ENCODE data around the gene SLC35E4. TPM values are rescaled to one million over a fixed set of nuclear protein-coding genes. Genes with fewer than 3 reads are reported as not detected.

Gene SLC35E4
- total RNA-seq, 2 experiments from 2014 or later = 5.2 to 5.9 TPM

- peaks cover 8% of the 10 kb centered on the region for H3K36me3 Mint-ChIP-seq
- H3K27me3 Mint-ChIP-seq = no peaks in the 10 kb centered on the region
- peak overlapping the region; percentile 81 for H3K4me3 Mint-ChIP-seq
- POLR2A ChIA-PET = interaction anchor here (1.0 kb wide), 1 partner anchor 105 kb away, joined by 4 read pairs; no protein-coding TSS in a partner anchor
- H3K9me3 Mint-ChIP-seq = peaks cover 4% of the 10 kb centered on the region
- CTCF ChIA-PET = interaction anchor here (1.3 to 2.3 kb wide), 2 partner anchors 12 to 118 kb away, joined by 4 to 14 read pairs; no protein-coding TSS in a partner anchor
- H3K4me1 Mint-ChIP-seq (ENCODE audit: low read depth) = peaks cover 22% of the 10 kb centered on the region
- intact Hi-C loops (cut with micrococcal nuclease) = loop anchor here (5.0 kb wide), 1 partner anchor 445 kb away; the partner anchor contains the start of gene SMTN
- DNase-seq = no peak
- no peak overlapping the region for H3K27ac Mint-ChIP-seq
Measured at GRCh38 chr22:30637701-30638114, 2.1 kb downstream of the SLC35E4 start.

- Mint-ChIP-seq H3K4me1 (ENCODE audit: low read depth) (peaks cover 32% of the 10 kb centered on the region), H3K4me3 (no peak overlapping the region), H3K27me3 (no peaks in the 10 kb centered on the region), H3K36me3 (peaks cover 8% of the 10 kb centered on the region), H3K27ac (no peak overlapping the region), H3K9me3 (peaks cover 4% of the 10 kb centered on the region)
- intact Hi-C loops (cut with micrococcal nuclease) = no loop called here
- no peak for DNase-seq
- CTCF ChIA-PET = no interaction called here
- POLR2A ChIA-PET = no interaction called here
Measured at GRCh38 chr22:30640361-30640760, 4.8 kb downstream of the SLC35E4 start.

DNA sequence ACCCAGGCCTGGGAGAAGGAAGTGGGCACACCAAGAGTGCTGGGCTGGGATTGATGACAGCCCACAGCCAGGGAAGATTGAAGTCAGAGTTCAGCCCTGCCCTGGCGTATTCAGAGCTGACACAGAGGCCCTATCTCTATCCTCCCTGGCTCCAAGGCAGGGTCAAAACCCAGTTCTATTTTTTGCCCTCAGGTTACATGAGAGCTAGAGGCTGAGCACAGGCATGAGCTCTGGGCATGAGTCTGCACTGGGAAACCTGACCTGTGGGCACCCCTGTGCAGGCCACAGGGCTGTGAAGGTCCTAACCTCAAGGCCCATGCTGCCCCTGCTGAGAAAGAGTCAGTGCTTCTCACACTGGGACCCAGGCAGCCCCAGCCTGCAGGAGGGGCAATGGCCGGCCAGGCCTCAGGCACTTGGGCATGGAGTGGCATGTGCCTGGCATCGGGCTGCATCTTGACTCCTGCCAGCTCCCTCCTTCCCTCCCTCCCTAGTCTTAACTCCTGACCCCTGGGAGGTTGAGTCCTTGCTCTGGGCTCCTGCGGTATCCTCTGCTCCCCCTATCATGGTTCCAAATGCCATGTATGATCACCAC, 5.4 kb downstream of the SLC35E4 start:
- H3K4me3 Mint-ChIP-seq = no peak overlapping the region
- intact Hi-C loops (cut with micrococcal nuclease) = no loop called here
- no peak for DNase-seq
- H3K27ac Mint-ChIP-seq = no peak overlapping the region
- H3K27me3 Mint-ChIP-seq = no peaks in the 10 kb centered on the region
- H3K9me3 Mint-ChIP-seq = peaks cover 4% of the 10 kb centered on the region
- peaks cover 8% of the 10 kb centered on the region for H3K36me3 Mint-ChIP-seq
- peaks cover 32% of the 10 kb centered on the region for H3K4me1 Mint-ChIP-seq (ENCODE audit: low read depth)
- ChIA-PET CTCF (no interaction called here), POLR2A (no interaction called here)

GRCh38 chr22:30643055-30643875, 7.7 kb downstream of the SLC35E4 start:
- Mint-ChIP-seq H3K27me3 (no peaks in the 10 kb centered on the region), H3K9me3 (peaks cover 4% of the 10 kb centered on the region), H3K4me3 (no peak overlapping the region), H3K4me1 (ENCODE audit: low read depth) (peaks cover 21% of the 10 kb centered on the region), H3K27ac (peak overlapping the region; percentile 81), H3K36me3 (peaks cover 9% of the 10 kb centered on the region)
- DNase-seq = no peak
- intact Hi-C loops (cut with micrococcal nuclease) = no loop called here
- ChIA-PET POLR2A (interaction anchor here (0.9 to 1.1 kb wide), 6 partner anchors 8 to 102 kb away, joined by 3 to 16 read pairs (median 4); partner anchors contain the start of genes DUSP18 and SLC35E4), CTCF (interaction anchor here (0.9 to 4.4 kb wide), 6 partner anchors 9 to 112 kb away, joined by 3 to 46 read pairs (median 6); partner anchors contain the start of gene SLC35E4)

- intact Hi-C loops (cut with micrococcal nuclease) = loop anchor here (5.0 kb wide), 1 partner anchor 61 kb away; no protein-coding TSS in a partner anchor
- Mint-ChIP-seq H3K4me1 (ENCODE audit: low read depth) (peaks cover 39% of the 10 kb centered on the region), H3K27me3 (no peaks in the 10 kb centered on the region), H3K4me3 (no peak overlapping the region), H3K9me3 (no peaks in the 10 kb centered on the region), H3K27ac (no peak overlapping the region), H3K36me3 (peaks cover 3% of the 10 kb centered on the region)
- POLR2A ChIA-PET = no interaction called here
- no peak for DNase-seq
- CTCF ChIA-PET = interaction anchor here (0.6 to 4.4 kb wide), 3 partner anchors 12 to 109 kb away, joined by 3 to 46 read pairs (median 3); partner anchors contain the start of gene SLC35E4
Measured at GRCh38 chr22:30646518-30647160, 11.1 kb downstream of the SLC35E4 start.

DNA sequence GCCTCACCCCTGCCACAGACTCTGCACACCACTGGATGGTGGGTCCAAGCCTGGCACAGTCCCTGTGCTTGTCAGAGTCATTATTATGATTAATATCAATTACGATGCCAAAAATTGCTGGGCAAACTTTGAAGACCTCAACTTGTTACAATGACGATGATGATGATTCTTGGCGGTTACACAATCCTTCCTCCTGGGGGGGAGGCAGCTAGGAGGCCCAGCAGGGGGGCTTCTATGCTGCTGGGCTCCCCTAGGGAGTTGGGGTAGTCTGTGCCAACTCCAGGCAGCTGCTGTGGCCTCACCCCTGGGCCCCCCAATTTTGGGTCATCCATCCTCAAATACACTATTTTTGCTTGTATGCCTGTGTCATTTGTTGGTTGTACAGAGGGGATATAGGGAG, 12.0 kb downstream of the SLC35E4 start:
- H3K4me1 Mint-ChIP-seq (ENCODE audit: low read depth) = peaks cover 44% of the 10 kb centered on the region
- peaks cover 3% of the 10 kb centered on the region for H3K36me3 Mint-ChIP-seq
- no peaks in the 10 kb centered on the region for H3K9me3 Mint-ChIP-seq
- ChIA-PET POLR2A (no interaction called here), CTCF (interaction anchor here (3.5 kb wide), 1 partner anchor 108 kb away, joined by 19 read pairs; no protein-coding TSS in a partner anchor)
- H3K4me3 Mint-ChIP-seq = no peak overlapping the region
- no peak overlapping the region for H3K27ac Mint-ChIP-seq
- no peak for DNase-seq
- intact Hi-C loops (cut with micrococcal nuclease) = loop anchor here (5.0 kb wide), 1 partner anchor 60 kb away; no protein-coding TSS in a partner anchor
- no peaks in the 10 kb centered on the region for H3K27me3 Mint-ChIP-seq

- POLR2A ChIA-PET = interaction anchor here (0.6 to 1.9 kb wide), 3 partner anchors 14 to 637 kb away, joined by 3 to 16 read pairs (median 3); partner anchors contain the start of gene SLC35E4
- H3K36me3 Mint-ChIP-seq = peaks cover 3% of the 10 kb centered on the region
- H3K4me1 Mint-ChIP-seq (ENCODE audit: low read depth) = peaks cover 37% of the 10 kb centered on the region
- H3K27me3 Mint-ChIP-seq = no peaks in the 10 kb centered on the region
- peak overlapping the region; percentile 85 for H3K27ac Mint-ChIP-seq
- no peaks in the 10 kb centered on the region for H3K9me3 Mint-ChIP-seq
- no peak for DNase-seq
- intact Hi-C loops (cut with micrococcal nuclease) = loop anchor here (1.0 to 5.0 kb wide), 4 partner anchors 15 to 91 kb away; partner anchors contain the start of gene DUSP18
- CTCF ChIA-PET = interaction anchor here (1.2 to 4.5 kb wide), 7 partner anchors 11 to 107 kb away, joined by 3 to 44 read pairs (median 11); partner anchors contain the start of genes DUSP18 and SLC35E4
- no peak overlapping the region for H3K4me3 Mint-ChIP-seq
Measured at GRCh38 chr22:30648825-30649224, 13.2 kb downstream of the SLC35E4 start.

GRCh38 chr22:30649430-30650007, 13.9 kb downstream of the SLC35E4 start:
- Mint-ChIP-seq H3K36me3 (peaks cover 6% of the 10 kb centered on the region), H3K9me3 (no peaks in the 10 kb centered on the region), H3K4me1 (ENCODE audit: low read depth) (peaks cover 31% of the 10 kb centered on the region), H3K27ac (peak overlapping the region; percentile 85), H3K4me3 (no peak overlapping the region), H3K27me3 (no peaks in the 10 kb centered on the region)
- intact Hi-C loops (cut with micrococcal nuclease) = loop anchor here (1.0 to 5.0 kb wide), 4 partner anchors 15 to 91 kb away; partner anchors contain the start of gene DUSP18
- ChIA-PET POLR2A (interaction anchor here (0.6 to 1.9 kb wide), 3 partner anchors 15 to 636 kb away, joined by 3 to 16 read pairs (median 4); partner anchors contain the start of genes DUSP18 and SLC35E4), CTCF (interaction anchor here (0.7 to 4.5 kb wide), 10 partner anchors 12 to 106 kb away, joined by 3 to 44 read pairs (median 6); partner anchors contain the start of genes DUSP18 and SLC35E4)
- peak; percentile 94 for DNase-seq

DNA sequence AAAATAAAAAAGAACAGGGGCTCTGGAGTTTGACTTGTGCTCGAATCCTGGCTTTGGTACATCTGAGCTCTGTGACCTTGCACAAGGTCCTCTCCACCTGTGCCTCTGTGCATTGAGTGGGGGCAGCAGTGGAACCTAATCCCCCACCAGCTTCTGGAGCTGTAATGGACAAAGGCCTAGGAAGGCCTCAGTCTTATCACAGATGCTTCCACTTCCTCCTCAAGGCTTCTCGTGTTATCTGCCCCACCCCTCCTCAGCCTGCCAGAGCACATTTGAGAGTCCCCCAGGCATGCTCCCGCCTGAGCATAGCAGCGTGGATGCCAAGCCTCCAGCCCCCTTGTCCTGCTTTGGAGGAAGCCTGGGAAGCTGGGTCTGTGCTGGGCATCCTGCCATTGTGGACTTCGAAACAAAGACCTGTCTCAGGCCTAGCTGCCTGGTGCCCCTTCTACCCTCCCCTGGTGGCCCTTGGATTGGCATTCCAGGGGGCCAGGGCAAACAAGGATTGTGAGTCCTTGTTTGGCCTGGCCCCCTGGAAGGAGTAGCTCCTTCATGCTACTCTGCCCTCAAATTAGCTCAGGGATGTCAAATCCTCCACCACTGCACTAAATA, 15.0 kb downstream of the SLC35E4 start:
- Mint-ChIP-seq H3K36me3 (peaks cover 9% of the 10 kb centered on the region), H3K9me3 (no peaks in the 10 kb centered on the region), H3K4me3 (no peak overlapping the region), H3K4me1 (ENCODE audit: low read depth) (peaks cover 28% of the 10 kb centered on the region), H3K27ac (no peak overlapping the region), H3K27me3 (no peaks in the 10 kb centered on the region)
- intact Hi-C loops (cut with micrococcal nuclease) = no loop called here
- DNase-seq = no peak
- ChIA-PET POLR2A (interaction anchor here (1.5 kb wide), 1 partner anchor 17 kb away, joined by 4 read pairs; the partner anchor contains the start of gene DUSP18), CTCF (interaction anchor here (1.4 to 4.5 kb wide), 5 partner anchors 10 to 105 kb away, joined by 4 to 44 read pairs (median 14); partner anchors contain the start of genes DUSP18 and SLC35E4)

GRCh38 chr22:30652852-30653251, 17.3 kb downstream of the SLC35E4 start:
- intact Hi-C loops (cut with micrococcal nuclease) = no loop called here
- Mint-ChIP-seq H3K27me3 (no peaks in the 10 kb centered on the region), H3K9me3 (no peaks in the 10 kb centered on the region), H3K36me3 (peaks cover 9% of the 10 kb centered on the region), H3K4me3 (no peak overlapping the region), H3K27ac (no peak overlapping the region), H3K4me1 (ENCODE audit: low read depth) (peaks cover 28% of the 10 kb centered on the region)
- POLR2A ChIA-PET = no interaction called here
- no peak for DNase-seq
- CTCF ChIA-PET = interaction anchor here (4.5 kb wide), 1 partner anchor 18 kb away, joined by 44 read pairs; the partner anchor contains the start of gene SLC35E4

DNA sequence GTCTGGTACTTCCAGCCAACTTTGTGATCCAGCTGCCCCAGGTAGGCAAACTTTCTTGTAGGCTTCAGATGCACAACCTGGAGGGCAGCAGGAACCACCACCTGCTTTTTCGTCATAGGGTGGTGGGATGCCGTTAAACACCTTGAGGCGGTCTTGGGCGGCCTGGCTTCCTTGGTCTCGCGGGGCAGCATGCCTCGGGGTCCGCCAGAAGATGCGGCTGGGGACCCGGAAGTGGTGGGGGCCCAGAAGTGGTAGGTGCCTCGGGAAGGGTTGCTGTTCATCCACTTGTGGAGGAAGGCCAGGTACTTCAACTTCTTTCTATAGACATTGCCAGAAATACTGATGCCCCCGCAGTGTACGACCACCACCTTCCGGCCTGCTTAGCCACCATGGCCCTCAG, 18.8 kb downstream of the SLC35E4 start:
- ChIA-PET POLR2A (no interaction called here), CTCF (interaction anchor here (0.9 kb wide), 1 partner anchor 101 kb away, joined by 3 read pairs; no protein-coding TSS in a partner anchor)
- Mint-ChIP-seq H3K27ac (no peak overlapping the region), H3K4me3 (no peak overlapping the region), H3K36me3 (peaks cover 5% of the 10 kb centered on the region), H3K4me1 (ENCODE audit: low read depth) (peaks cover 21% of the 10 kb centered on the region), H3K9me3 (no peaks in the 10 kb centered on the region), H3K27me3 (no peaks in the 10 kb centered on the region)
- intact Hi-C loops (cut with micrococcal nuclease) = no loop called here
- no peak for DNase-seq

Data from activated CD4-positive, alpha-beta memory T cell treated with anti-CD3 and anti-CD28 coated beads for 36 hours (primary cell).